ENCODE results near the gene HMOX2. TPM values are rescaled to one million over a fixed set of nuclear protein-coding genes. Genes with fewer than 3 reads are reported as not detected.

Gene HMOX2
- total RNA-seq, result 85.2 TPM

- peak; percentile 94 for DNase-seq (ENCODE audit: low spot score)
Measured at GRCh38 chr16:4475880-4476788, at the start of gene HMOX2. TSS of gene HMOX2 (plus strand) at chr16:4476398. CDS start at chr16:4505525, 29,127 bp downstream.

GRCh38 chr16:4426722-4427372, 49.4 kb upstream of the HMOX2 start:
- DNase-seq (ENCODE audit: low spot score), result no peak

GRCh38 chr16:4428500-4428899, 47.7 kb upstream of the HMOX2 start:
- DNase-seq (ENCODE audit: low spot score), result no peak

- no peak for DNase-seq (ENCODE audit: low spot score)
Measured at GRCh38 chr16:4431023-4431422, 45.2 kb upstream of the HMOX2 start.

GRCh38 chr16:4433228-4433627, 43.0 kb upstream of the HMOX2 start:
- DNase-seq (ENCODE audit: low spot score), result no peak

GRCh38 chr16:4433914-4434787, 42.0 kb upstream of the HMOX2 start:
- DNase-seq (ENCODE audit: low spot score), result no peak

GRCh38 chr16:4435337-4436067, 40.7 kb upstream of the HMOX2 start:
- DNase-seq (ENCODE audit: low spot score), result no peak

- no peak for DNase-seq (ENCODE audit: low spot score)
Measured at GRCh38 chr16:4437366-4437765, 38.8 kb upstream of the HMOX2 start.

GRCh38 chr16:4442371-4442770, 33.8 kb upstream of the HMOX2 start:
- no peak for DNase-seq (ENCODE audit: low spot score)

GRCh38 chr16:4443271-4443670, 32.9 kb upstream of the HMOX2 start:
- no peak for DNase-seq (ENCODE audit: low spot score)

- no peak for DNase-seq (ENCODE audit: low spot score)
Measured at GRCh38 chr16:4443986-4444385, 32.2 kb upstream of the HMOX2 start.

GRCh38 chr16:4450430-4450829, 25.8 kb upstream of the HMOX2 start:
- no peak for DNase-seq (ENCODE audit: low spot score)

GRCh38 chr16:4450931-4451519, 25.2 kb upstream of the HMOX2 start:
- no peak for DNase-seq (ENCODE audit: low spot score)

GRCh38 chr16:4452674-4453073, 23.5 kb upstream of the HMOX2 start:
- no peak for DNase-seq (ENCODE audit: low spot score)

- DNase-seq (ENCODE audit: low spot score), result no peak
Measured at GRCh38 chr16:4454623-4455022, 21.6 kb upstream of the HMOX2 start.

GRCh38 chr16:4455081-4455480, 21.1 kb upstream of the HMOX2 start:
- no peak for DNase-seq (ENCODE audit: low spot score)

- DNase-seq (ENCODE audit: low spot score), result no peak
Measured at GRCh38 chr16:4455951-4456350, 20.2 kb upstream of the HMOX2 start.

- no peak for DNase-seq (ENCODE audit: low spot score)
Measured at GRCh38 chr16:4460936-4461249, 15.3 kb upstream of the HMOX2 start.

- no peak for DNase-seq (ENCODE audit: low spot score)
Measured at GRCh38 chr16:4461250-4462085, 14.7 kb upstream of the HMOX2 start.

GRCh38 chr16:4463522-4464163, 12.6 kb upstream of the HMOX2 start:
- no peak for DNase-seq (ENCODE audit: low spot score)
